Stimulated activated CD4-positive, alpha-beta T cell treated with anti-CD3 and anti-CD28 coated beads, TNF-alpha, amount 100 ng/mL, for 1 hour (primary cell): Measurements from ENCODE around the gene EZH2.

Experiments used
- DNase-seq, 3 donors: peaks; one replicate each; pipeline ENCODE4 v3.0.0-alpha.2; 2020; ENCODE audit warnings: low read depth in 3 of 3, low spot score in 1 of 3

The EZH2 gene

DNA sequence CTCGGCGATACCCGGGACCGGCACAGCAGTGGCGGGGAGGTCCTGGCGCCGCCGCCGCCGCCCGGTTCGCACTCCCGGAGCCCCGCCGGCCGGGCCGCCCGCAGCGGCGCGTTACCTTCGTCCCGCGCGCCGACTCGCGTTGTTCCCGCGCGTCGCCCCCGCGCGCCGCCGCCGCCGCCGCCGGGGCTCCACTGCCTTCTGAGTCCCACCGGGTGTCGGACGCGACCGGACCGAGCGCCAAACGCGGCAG lies at the start of gene EZH2:
Gene EZH2, minus strand, starts transcription at position 243 of the 250 bp plus-strand sequence. CDS start 36,993 bp downstream, outside the sequence.
- no peak for DNase-seq

DNA sequence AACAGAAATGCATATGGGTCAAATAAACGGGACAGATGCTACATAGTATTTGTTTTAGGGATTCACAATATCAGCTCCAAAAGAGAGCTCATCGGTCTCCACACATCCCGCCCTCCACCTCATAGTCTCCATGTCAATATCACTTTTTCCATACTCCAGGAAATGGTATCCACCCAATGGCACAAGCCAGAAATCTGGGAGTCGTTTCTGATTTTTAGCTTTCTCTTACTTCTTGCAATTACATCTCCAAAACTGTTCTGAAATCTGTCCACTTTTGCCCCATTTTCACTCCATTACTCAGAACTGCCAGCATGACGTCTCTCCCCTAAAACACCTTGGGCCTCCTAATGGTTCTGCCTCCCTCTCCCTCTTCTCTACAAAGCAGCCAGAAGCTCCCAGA lies 47.4 kb upstream of the EZH2 start:
- no peak for DNase-seq

DNA sequence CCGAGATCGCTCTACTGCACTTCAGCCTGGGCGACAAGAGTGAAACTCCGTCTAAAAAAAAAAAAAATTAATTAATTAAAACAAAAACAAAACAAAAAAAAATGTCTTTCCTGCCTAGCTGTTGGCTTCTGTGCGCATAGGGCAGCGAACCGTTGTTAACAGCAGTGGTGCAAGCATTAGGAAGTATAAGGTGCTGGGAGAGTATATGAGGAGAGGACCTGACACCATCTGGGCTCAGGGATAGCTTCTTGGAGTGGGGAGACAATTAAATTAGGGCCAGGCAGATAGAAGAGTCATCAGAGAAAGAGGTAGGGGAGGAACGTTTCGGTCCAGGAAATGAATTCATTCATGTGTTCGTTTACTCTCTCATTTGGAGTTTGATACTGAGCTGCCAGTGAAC lies 46.2 kb upstream of the EZH2 start:
- no peak for DNase-seq

DNA sequence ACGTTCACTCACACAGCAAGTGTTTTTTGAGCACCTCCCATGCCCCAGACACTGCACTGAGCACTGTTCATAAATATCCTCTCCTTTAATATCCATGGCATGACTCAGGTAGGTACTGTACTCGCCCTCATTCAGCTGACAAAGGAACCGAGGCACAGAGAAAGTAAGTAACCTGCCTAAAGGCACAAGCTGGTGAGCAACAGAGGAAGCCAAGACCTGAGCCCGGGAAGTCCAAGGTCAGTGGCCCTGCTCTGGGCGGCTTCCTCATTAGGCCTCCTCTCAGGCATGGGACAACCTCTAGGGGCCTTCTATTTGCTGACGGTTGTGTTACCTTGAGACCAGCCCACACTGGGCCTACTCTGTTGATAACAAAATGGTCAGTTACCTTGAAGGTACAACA lies 45.1 kb upstream of the EZH2 start:
- DNase-seq = no peak

DNA sequence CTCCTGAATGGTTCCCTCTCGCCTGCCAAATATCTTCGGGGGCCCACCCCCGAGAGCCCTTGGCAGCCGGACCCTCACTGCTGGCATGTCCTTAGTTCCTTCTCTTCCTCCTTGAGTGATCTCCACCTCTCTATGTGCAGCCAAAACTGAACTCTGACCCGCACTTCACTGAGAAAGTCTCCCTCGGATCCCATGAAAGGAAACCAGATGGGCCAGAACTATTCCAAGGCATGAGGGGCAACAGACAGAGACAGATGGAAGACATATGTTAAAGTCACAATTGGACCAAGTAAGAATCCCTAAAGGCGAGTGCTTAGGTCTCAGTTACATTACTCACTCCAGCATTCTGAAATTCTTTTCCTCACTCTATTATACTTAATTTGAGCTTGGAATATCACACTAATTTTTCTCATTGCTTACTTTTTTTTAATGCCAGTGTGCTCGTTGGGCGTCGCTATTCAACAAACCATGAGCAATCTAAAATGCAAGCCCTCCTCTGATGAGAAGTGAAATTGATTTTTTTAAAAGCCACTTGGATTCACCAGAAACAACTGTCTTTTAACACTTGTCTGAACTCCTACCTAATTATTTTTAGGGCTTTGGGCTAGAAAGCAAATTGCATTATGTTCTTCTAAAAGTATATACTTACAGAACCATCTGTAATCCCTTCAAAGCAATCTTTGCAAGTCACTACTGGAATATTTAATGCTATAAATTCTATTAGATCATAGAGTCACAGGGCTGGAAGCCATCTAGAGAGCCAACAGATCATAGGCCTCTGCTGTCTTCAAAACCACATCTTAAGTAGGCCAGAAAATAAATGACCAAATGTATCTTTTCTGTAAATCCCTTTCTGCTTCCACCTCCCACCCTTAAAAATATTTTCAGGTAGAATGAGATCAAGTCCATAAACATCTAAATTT lies 43.3 kb upstream of the EZH2 start:
- DNase-seq = no peak

DNA sequence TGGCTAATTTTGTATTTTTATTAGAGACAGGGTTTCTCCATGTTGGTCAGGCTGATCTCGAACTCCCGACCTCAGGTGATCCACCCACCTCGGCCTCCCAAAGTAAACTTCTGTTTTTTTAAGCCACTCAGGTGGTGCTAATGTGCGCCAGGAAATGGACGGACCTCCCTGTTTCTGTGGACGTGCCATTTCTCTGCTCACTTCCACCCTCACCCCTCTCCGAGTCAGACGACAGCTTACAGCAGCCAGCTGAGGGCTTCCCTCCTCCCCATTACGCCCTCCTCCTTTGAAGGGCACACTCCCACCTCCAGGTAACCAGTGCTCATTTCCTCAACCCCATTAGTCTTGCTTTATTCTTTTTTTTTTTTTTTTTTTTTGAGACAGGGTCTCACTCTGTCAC lies 41.7 kb upstream of the EZH2 start:
- no peak for DNase-seq

DNA sequence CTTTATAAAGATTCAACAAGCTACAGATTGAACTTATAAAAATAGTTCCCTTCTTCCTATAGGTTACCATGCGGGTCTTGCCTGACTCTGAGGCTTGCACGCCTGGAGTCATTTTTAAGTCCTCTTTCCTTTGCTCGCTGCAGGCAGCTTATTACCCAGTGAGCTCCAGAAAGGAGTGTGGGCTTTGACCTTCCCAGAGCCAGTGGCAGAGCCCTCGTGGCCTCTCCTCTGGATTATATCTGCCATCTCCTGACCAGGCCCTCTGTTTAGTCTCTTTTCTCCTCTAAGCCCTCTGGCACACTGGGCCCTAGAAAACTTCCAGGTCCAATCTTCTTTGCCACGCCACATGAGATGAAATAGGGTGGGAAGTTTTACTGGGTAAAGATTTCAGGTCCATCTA lies 39.9 kb upstream of the EZH2 start:
- DNase-seq = no peak

DNA sequence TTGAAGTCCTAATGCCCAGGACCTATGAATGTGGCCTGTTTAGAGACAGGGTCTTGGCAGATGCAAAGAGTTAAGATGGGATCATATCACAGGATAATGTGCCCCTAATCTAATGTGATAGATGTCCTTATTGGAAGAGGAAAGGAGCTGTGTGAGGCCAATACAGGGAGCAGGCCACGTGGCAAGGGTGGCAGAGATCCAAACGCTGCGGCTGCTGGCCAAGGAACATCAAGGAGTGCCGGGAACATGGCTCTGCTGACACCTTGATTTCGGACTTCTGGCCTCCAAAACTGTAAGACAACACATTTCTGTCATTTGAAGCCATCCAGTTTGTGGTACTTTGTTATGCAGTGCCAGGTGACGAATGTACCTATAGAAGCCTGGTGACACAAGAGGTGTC lies 37.7 kb upstream of the EZH2 start:
- no peak for DNase-seq

DNA sequence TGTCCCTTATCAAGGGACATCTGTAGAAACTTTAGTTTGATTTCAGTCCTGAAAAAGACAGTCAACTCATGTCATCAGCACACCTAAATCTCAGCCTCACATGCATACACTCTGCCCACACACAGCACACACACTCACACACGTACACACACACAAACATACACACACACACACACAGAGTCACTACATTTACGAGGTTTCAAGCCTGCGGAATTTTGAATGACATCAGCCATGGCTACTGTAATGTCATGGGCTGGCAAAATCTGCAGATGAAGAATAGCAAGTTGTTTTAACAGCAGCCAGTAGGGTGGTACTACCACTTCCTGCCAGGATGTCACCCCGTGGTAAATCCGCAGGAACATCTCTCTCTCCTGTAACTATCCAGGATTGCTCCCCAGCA lies 37.1 kb upstream of the EZH2 start:
- no peak for DNase-seq

DNA sequence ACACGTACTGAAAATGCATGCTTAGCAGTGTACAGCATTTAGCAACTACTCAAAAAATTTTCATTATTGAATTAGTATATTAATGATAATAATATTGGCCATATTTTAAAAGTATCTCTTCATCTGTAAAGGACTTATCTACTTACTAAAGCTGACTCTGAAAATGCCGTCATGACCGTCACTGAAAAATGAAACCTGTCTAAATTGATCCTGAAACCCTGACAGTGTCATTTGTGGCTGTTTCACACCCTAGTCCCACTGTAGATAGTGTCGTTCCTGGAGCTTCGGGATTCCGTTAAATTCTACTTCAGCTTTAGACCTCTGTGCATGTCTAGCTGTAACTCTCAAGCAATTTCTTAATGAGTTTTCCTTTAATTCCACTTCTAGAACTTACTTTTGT lies 35.8 kb upstream of the EZH2 start:
- DNase-seq = no peak

DNA sequence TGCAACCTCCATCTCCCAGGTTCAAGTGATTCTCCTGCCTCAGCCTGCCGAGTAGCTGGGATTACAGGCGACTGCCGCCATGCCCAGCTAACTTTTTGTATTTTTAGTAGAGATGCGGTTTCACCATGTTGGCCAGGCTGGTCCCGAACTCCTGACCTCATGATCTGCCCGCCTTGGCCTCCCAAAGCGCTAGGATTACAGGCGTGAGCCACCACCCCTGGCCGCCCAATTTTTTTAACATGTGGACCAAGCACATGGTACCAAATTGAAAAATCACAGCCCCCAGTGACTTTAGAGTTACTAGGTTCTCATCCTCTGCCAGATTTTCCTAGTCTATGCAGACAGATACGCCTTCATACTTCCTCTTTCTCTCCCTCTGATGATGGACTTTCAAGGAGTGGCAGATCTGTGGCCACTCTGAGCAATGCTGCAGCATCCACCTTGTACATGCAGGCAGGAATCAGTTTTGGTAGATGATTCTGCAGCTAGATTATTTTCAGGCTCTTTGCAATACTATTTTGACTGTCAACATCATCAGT lies 34.0 kb upstream of the EZH2 start:
- no peak for DNase-seq

DNA sequence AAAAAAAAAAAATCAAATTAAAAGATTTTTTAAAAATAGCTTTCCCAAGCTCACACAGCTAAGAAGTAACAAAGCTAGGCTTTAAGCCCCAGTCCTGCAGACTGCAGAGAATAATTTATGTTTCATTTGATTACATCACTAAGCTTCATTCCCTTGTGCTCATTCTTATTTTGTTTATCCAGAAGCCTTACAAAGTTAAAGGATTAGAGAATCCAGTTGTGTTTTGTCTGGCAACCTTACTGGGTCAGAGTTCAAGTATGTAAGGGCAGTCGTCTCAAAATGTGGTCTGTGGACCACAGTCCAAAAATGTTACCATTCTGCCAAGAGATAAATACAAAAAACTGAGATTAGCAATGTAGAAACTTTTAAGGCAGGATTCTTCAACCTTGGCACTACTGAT lies 32.1 kb upstream of the EZH2 start:
- DNase-seq = no peak

DNA sequence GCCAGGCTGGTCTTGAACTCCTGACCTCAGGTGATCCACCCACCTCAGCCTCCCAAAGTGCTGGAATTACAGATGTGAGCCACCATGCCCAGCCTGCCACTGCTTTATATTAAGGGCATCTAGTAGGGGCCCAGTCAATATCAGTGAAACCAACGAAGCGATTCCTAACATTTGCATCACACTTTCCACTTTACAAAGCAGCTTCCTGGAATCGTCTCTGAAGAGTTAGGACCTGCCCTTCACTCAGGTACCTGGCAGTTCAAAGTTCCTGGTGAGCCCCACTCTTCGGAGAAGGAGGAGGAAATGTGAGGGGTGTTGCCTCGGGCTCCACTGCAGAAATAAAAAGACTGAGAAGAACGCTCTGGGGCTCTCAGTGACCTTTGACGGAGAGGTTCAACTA lies 31.1 kb upstream of the EZH2 start:
- DNase-seq = no peak

DNA sequence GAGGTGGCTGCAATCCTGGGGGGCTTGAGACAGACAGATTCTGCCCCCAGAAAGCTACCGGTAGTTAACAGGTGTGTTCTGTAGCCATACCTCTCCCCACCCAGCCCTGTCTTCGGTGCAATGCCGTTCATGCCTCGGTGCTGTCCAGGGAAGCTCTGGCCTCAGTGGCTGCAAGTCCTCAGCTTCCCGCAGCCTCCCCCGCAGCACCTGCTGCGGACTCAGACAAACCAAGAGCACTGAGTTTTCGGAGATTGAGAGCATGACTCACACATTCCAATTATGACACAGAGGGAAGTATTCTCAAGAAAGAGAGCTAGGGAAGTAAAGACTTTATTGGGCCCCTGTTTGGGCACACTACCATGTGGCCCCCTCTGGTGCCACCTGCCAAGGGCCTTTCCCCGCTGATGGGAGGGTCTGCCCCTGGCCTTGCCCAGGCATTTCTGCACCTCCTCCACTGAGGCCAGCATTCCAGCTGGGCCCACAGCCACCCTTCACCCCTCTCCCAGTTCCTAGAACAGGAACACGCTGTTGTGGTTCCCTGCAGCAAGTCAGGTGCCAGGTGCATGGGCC lies 30.2 kb upstream of the EZH2 start:
- DNase-seq = peak in 1 of 3 donors; percentile 44

DNA sequence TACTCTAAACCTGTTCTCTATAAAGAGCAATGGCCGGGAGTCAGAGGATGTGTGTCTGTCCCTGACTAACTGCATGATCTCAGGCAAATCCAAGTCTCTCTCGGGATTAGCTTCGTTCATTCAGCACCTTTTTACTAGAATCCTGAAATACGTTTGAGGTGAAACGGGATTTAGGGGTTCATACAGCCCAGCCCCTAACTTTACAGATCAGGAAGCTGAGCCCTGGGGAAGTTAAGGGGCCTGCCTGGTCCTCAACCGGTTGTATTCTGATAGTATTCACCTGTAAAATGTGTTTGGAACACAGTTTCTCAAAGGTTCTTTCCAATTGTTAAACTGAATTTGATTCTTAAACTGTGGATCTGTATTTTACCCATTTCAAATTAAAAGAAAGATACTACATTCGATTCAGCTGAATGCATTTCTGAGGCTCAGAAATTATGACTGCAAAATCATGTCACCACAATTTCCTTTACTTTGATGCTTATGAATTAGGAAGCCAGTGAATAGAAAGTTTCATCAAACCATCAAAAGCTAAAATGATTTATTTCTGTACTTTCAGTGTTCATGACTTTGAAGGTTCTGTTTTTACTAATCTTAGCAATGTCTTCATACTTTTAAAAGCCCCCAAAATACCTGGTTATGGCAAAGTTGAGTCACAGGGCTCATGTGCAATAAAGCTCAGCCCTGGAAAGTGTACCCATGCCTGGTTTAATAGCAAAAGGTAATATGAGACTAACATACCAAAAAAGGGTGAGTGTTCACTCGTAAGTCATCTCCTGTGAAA lies 28.9 kb upstream of the EZH2 start:
- DNase-seq = no peak

DNA sequence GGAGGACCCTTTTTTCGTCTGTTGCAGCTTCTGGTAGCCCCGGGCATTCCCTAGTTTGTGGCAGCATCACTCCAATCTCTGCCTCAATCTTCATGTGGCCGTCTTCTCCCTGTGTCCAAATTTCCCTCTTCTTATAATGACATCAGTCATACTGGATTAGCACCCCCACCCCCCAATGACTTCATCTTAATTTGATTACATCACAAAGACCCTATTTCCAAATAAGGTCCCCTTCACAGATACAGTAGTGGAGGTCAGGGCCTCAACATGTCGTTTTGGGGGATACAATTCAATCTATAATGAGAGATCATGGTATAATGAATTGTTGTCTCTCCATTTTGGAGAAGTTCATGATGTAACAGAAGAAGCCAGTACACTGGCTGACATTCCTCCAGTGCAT lies 28.1 kb upstream of the EZH2 start:
- no peak for DNase-seq

DNA sequence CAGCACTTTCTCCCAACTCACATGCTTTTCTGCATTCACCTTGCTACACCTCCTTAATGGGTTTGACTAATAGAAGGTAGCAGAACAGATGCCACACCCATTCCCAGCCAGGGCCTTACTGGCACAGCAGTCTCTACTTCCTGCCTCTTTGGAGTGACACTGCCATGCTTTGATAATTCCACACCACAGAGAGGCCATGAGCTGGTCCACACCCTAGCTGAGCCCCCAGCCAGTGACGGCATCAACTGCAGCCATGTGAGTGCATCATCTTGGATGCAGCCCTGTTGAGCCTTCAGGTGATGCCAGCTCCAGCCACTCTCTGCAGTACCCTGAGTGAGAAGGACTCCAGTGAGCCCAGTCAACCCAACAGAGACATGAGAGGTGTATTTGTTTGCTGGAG lies 27.5 kb upstream of the EZH2 start:
- DNase-seq = no peak

DNA sequence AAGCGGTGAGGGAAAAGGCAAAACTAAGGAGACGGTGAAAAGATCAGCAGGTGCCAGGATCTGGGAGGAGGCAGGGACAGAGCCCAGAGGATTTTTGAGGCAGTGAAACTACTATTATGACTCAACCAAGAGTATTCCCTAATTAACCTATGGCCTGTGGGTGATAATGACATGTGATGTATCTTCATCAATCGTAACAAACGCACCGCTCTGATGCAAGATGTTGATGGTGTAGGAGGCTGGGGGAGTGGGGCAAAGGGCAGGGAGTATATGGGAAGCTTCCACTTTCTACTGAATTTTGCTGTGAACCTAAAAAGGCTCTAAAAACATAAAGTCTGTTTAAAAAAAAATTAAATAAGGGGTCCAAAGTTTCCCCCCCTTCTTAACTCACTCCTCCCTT lies 25.5 kb upstream of the EZH2 start:
- no peak for DNase-seq

DNA sequence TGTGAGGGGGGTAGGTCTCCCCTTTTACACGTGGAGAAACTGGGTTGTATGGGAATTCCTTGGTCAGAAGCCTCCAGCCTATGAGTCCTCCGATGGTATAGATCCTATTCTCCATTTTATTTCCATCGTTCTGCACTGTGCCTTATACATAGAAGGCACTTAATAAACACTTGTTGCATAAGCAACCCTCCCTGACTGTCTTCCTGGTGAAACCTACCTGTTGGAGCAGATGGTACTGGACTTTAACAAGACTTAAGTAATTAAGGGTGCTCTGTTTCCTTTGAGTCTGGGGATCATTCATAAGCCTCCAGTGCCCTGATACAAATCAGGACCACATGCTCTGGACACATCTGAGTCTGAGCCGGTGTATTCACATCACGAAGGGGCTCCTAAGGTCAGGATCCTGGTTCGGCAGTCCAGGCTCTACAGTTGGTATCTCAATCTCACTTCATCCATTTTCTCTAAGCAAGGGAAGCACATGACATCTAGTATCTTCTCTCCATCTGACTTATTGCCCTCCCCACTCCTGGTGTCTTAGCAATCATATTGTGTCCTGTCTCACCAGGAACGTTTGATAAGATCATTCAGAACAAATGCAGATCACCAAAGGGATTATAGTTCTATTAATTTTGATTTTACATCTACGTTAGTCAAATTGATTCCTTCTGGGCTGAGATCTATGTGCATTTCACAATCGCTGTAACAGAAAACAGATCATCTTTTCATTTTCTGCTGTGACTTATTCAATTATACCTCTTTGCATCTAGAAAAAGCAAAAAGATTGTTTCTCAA lies 22.8 kb upstream of the EZH2 start:
- no peak for DNase-seq

DNA sequence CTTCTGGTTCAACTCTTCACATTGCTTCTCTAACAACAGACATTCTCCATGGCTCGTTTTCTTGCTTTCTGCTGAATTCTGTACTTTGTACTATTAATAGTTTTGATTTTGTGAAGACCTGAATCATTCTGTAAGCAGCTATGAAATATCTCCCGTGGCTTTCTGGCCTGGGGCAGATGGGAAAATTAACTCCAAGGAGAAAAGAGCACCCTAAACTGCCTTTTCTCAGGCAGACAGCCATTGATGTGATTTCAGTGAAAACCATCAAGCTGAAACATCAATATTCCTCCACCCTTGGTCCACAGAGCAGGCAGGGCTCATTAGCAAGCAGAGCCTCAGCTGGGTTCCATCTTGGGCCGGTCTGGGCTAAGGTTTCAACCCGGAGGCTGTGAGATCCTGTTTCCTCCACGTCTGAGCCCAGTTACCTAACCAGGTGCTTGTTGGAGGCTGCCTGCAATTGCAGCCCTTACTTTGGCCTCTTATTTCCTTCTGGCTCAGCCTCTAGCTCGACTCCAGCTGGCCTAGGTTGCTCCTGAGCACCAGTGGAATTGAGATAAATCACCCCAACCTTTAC lies 21.1 kb upstream of the EZH2 start:
- DNase-seq = no peak

DNA sequence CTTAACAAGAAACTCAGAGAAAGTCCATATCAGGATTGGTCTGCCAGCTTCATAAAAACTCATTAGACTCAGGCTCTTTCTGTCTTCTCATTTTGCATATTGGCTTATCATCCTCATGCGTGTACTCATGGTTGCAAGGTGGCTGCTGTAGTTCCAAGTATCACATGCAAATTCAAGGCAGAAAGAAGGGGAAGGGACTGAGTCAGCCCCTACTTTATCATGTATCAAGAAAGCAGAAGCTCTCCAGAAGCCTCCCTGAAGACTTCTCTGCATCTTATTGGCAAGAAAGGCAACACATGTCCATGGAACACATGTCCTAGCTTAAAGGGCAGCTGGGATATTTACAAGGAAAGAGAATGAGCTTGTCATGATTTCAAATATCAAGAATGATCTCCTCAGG lies 19.4 kb upstream of the EZH2 start:
- DNase-seq = no peak
